HG03103 (cell line): ENCODE measurements around the gene DDX47.
"Not testable (repeated sequence)": the region's sequence is repeated elsewhere in the genome, so short reads cannot be mapped to it uniquely, and the experiment has no call there.

Experiments used
- ATAC-seq: cut with Tn5 transposase; IDR thresholded peaks from one replicate; pipeline ENCODE4 v1.9.1; 2021; ENCODE audit warnings: low read depth; ENCODE audit not compliant: unreplicated experiment

Gene DDX47

DNA sequence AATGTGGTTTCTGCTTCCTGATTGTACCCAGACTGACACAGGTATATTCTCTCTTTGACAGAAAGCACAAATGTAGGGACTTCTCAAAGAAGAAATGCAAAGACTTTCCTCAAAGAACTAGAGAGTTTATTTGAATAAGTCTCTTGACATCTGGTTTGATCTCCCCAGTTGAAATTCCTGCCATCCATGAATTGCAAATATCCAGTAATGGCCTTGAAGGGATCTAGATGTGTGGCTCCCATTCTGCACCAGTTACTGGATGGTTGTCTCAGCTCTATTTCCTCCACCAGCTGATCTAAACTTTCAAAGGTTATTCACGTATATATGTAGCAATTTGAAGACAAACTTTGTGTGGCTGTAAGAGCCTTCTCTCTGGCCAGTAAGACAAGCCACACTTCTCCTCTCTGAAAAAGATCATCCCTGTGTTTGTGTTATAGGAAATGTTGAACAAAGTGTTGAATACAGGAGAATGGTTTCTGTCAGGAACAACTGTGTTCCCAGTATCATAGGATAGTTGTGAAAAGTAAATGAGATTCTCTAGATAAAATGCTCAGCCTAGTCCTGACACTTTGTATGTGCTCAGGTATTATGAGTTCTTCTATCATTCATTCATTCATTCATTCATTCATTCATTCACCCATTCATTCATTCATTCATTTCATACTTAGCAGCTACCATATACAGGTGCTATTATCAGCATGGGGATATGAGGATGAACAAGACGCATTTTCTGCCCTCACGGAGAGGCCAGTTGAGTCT, 55.5 kb downstream of the DDX47 start:
- ATAC-seq = no peak

DNA sequence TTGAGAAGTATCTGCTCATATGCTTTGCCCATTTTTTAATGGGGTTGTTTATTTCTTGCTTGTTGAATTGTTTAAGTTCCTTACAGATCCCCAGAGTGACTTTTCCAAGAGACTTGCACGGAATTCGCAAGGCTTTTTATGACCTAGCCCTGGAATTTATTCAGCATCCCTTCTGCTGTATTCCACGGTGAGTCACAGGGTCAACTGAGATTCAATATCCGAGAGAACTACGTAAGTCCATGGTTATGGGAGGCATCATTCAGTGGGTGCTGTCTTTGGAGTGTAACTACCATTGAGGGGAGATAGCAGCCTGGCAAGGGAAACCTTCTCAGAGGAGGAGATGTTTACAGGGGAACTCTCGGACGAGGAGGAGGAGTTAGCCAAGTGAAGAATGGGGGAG, 57.3 kb downstream of the DDX47 start:
- no peak for ATAC-seq

- ATAC-seq = no peak
Measured at GRCh38 chr12:12871587-12872138, 58.5 kb downstream of the DDX47 start.

DNA sequence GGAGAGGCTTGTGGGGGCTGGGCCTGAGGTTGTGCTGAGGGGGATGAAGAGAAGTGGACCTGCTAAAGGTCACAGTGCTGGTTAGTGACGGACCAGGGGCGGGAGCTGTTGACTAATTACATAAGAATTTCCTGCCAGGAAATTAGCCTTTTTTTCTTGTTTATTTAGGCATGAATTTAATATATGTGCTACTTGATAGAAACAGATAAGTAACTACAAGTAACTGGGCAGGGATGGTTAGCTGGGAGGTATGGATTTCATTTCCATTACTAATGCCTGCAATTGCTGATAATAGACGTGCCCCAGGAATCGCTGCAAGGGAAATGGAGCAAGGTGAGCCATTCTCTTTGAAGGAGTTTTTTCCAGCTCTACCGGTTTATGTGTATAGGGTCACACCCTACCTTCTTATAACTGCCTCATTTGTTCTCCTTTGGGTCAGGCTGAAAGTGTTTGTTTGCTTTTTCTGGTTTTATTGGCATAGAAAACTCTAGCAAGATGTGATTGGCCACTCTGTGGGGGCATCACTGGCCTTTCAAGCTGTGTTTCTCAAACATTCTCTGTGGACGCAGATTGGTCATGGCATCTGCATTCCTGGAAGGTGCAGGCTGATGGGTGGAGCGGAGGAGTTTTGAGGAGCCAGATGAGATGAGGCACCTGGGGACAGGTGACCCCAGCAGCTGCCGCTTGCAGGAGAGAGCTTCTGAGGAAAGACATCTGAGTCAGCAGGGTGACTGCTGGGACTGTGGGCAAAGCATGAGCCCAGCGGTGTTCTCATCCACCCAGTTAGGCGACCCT, 59.2 kb downstream of the DDX47 start:
- no peak for ATAC-seq

DNA sequence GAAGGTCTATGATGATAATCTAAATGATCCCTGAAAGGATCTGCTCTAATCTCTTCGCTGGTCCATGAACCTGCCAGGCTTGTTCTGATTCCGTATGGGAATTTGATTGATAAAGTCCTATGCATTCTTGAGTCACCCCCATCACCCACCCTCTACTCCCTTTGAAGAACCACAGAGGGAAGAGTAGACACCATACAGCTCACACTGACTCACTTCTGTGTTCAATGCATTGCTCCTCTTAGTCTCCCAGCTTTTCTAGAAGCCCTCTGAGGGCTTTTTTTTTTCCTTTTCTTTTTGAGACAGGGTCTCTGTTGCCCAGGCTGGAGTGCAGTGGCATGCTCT, 59.8 kb downstream of the DDX47 start:
- no peak for ATAC-seq

DNA sequence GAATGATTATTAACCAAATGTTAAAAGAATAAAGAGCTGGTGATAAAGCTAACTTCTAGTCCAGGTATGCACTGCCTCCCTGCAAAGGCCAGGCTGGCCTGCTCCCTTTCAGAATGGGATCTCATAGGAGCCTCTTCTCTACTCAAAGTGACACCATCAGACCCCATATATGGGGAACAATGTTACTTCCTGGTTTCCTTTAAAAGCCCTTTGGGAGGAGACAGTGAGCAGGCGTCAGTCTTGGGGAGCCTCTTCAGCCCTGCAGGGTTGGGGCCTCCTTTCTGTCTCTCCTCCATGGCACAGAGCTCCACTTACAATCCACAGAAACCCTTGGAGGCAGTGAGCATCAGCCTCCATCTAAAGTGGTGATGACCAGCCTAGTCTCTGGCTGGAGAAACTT, 60.9 kb downstream of the DDX47 start:
- no peak for ATAC-seq

- not testable (repeated sequence) for ATAC-seq
Measured at GRCh38 chr12:12875301-12875700, 62.2 kb downstream of the DDX47 start.

- no peak for ATAC-seq
Measured at GRCh38 chr12:12877153-12877768, 64.1 kb downstream of the DDX47 start.

DNA sequence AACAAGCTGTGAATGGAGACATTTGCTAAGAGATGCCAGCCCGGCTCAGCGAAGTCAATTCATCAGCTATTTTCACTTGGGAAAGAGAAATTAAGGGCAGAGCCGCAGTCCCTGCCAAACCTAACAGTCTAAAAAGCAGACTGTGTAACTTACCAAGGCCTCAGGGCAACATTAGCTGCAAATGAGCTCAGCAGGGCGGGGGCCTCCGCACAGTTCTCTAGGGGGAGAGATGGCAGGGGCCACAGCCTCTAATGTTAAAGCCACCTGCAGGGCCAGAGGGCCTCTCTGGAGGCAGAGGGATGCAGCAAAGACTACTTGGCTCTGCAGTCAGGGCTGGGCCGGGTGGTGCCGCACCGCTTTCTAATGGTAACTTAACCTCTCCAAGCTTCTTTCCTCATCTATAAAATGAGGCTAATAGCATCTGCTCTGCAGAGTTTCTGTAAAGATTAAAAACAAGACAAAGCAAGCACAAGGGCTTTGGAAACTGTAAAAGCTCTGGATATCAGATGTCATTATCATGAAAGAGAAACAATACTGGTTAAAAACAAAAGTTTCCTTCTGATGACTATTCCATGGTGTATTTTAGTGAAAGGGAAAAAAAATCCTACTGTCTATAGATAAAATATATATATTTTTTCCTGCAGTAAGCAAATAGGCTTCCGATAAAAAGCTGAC, 64.8 kb downstream of the DDX47 start:
- ATAC-seq = no peak
